ENCODE measurements around the gene SLC22A31.
"Not testable (repeated sequence)": the region's sequence is repeated elsewhere in the genome, so short reads cannot be mapped to it uniquely, and the experiment has no call there.

The SLC22A31 gene

DNA sequence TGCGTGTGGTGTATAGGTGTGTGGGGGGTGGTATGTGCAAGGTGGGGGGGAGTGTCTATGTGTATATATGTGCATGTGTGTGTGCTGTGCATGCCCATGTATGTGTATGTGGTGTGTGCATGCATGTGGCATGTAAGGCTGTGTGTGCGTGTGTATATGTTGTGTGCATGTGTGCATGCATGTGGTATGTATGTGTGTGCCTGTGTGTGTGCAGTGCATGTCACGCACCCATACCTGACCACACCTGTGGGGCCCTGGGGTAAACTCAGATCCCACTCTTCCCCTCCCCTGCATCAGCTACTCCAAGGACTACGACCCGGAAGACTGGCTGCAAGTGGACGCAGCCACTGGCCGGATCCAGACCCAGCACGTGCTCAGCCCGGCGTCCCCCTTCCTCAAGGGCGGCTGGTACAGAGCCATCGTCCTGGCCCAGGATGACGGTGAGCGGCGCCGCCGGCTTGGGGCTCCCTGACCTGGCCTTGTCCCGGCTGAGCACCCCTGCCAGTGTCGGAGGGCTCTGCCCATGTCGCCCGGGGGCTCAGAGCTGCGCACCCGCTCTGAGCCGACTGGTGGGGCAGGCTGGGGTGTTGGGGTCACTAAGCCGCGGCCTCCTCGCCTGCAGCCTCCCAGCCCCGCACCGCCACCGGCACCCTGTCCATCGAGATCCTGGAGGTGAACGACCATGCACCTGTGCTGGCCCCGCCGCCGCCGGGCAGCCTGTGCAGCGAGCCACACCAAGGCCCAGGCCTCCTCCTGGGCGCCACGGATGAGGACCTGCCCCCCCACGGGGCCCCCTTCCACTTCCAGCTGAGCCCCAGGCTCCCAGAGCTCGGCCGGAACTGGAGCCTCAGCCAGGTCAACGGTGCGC, 9.1 kb downstream of the SLC22A31 start:
- Histone ChIP-seq H3K79me2 (ENCODE audit: low read length) (no peaks in the 10 kb centered on the region), H4K20me1 (ENCODE audit: insufficient read depth, low read length) (no peaks in the 10 kb centered on the region), H3K4me3 (ENCODE audit: low read length) (no peak overlapping the region), H2AFZ (ENCODE audit: low read depth, low read length) (no peak overlapping the region), H3K27ac (ENCODE audit: low read length) (no peak overlapping the region), H3K36me3 (replicated peaks; ENCODE audit: low read depth, low read length) (no peaks in the 10 kb centered on the region), H3K27me3 (ENCODE audit: low read depth, low read length) (no peaks in the 10 kb centered on the region), H3K9me3 (ENCODE audit: insufficient read depth, low read length) (no peaks in the 10 kb centered on the region), H3K4me2 (ENCODE audit: low read length) (no peak overlapping the region), H3K4me1 (ENCODE audit: low read length) (no peaks in the 10 kb centered on the region), H3K9ac (ENCODE audit: low read length) (no peak overlapping the region)
- TF ChIP-seq CTCF (IDR thresholded peaks at IDR 0.05; ENCODE audit: low read depth, low read length) (no peak), EZH2phosphoT487 (IDR thresholded peaks at IDR 0.05; ENCODE audit: low read depth) (no peak)

- no peak for TF ChIP-seq EZH2phosphoT487 (IDR thresholded peaks at IDR 0.05; ENCODE audit: low read depth)
- no peak for TF ChIP-seq CTCF (IDR thresholded peaks at IDR 0.05; ENCODE audit: low read depth, low read length)
- Histone ChIP-seq H3K9ac (ENCODE audit: low read length) (no peak overlapping the region), H3K4me1 (ENCODE audit: low read length) (no peaks in the 10 kb centered on the region), H2AFZ (ENCODE audit: low read depth, low read length) (no peak overlapping the region), H3K27me3 (ENCODE audit: low read depth, low read length) (no peaks in the 10 kb centered on the region), H4K20me1 (ENCODE audit: insufficient read depth, low read length) (no peaks in the 10 kb centered on the region), H3K79me2 (ENCODE audit: low read length) (no peaks in the 10 kb centered on the region), H3K9me3 (ENCODE audit: insufficient read depth, low read length) (no peaks in the 10 kb centered on the region), H3K27ac (ENCODE audit: low read length) (no peak overlapping the region), H3K4me2 (ENCODE audit: low read length) (no peak overlapping the region), H3K36me3 (replicated peaks; ENCODE audit: low read depth, low read length) (no peaks in the 10 kb centered on the region), H3K4me3 (ENCODE audit: low read length) (no peak overlapping the region)
These were observed 10.0 kb downstream of the SLC22A31 start for GRCh38 chr16:89190150-89190958.

DNA sequence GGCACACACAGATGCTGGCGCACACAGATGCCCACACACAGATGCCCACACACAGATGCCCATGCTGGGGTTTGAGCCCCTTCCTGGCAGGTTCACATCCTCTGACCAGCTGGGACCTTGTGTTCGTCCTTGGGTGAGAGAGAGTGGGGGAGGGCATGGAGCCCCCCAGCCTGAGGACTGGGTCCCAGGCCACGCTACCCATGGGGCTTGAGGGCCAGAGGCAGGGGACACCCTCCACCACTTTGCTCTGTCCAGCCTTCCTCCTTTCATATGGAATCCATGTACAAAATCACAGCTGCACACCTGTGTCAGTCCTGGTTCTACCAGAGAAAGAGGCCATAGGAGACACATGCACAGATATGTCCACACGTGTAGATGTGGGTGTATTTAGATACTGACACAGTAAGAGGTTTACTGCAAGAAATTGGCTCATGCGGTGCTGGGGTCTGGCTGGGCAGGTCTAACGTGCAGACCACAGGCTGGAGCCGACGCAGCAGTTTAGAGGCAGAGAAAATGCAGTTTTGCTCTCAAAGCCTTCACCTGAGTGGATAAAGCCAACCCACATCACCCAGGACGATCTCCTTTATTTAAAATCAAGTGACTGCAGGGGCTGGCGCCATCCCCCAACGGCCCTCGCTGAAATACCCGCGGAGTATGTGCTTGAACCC, 10.8 kb downstream of the SLC22A31 start:
- no peak overlapping the region for H3K4me3 ChIP-seq (ENCODE audit: low read length)
- no peak overlapping the region for H3K9ac ChIP-seq (ENCODE audit: low read length)
- no peak overlapping the region for H2AFZ ChIP-seq (ENCODE audit: low read depth, low read length)

GRCh38 chr16:89188471-89189357, 11.6 kb downstream of the SLC22A31 start:
- not testable (repeated sequence) for H2AFZ ChIP-seq (ENCODE audit: low read depth, low read length); H3K79me2 ChIP-seq (ENCODE audit: low read length); H3K27ac ChIP-seq (ENCODE audit: low read length); H3K9me3 ChIP-seq (ENCODE audit: insufficient read depth, low read length); H3K9ac ChIP-seq (ENCODE audit: low read length); H3K4me3 ChIP-seq (ENCODE audit: low read length); H3K36me3 ChIP-seq (replicated peaks; ENCODE audit: low read depth, low read length); H3K4me2 ChIP-seq (ENCODE audit: low read length); H3K27me3 ChIP-seq (ENCODE audit: low read depth, low read length); H3K4me1 ChIP-seq (ENCODE audit: low read length); H4K20me1 ChIP-seq (ENCODE audit: insufficient read depth, low read length)

More for the DNA sequence above, 10.8 kb downstream of the SLC22A31 start:
- Histone ChIP-seq H3K4me1 (ENCODE audit: low read length) (no peaks in the 10 kb centered on the region), H3K27ac (ENCODE audit: low read length) (no peak overlapping the region), H3K36me3 (replicated peaks; ENCODE audit: low read depth, low read length) (no peaks in the 10 kb centered on the region), H3K27me3 (ENCODE audit: low read depth, low read length) (no peaks in the 10 kb centered on the region), H3K79me2 (ENCODE audit: low read length) (no peaks in the 10 kb centered on the region), H4K20me1 (ENCODE audit: insufficient read depth, low read length) (no peaks in the 10 kb centered on the region), H3K4me2 (ENCODE audit: low read length) (no peak overlapping the region), H3K9me3 (ENCODE audit: insufficient read depth, low read length) (no peaks in the 10 kb centered on the region)
- TF ChIP-seq EZH2phosphoT487 (IDR thresholded peaks at IDR 0.05; ENCODE audit: low read depth): no peak
- TF ChIP-seq CTCF (IDR thresholded peaks at IDR 0.05; ENCODE audit: low read depth, low read length): no peak
